GM15510 (cell line): Measurements from ENCODE around the gene CD47.

ENCODE experiments used
- POLR2A ChIP-seq: IDR thresholded peaks from 3 replicates; pipeline ENCODE4 v1.6.1; 2011; ENCODE audit warnings: borderline replicate concordance; ENCODE audit not compliant: insufficient read length; ENCODE audit errors: extremely low read depth

Gene CD47

DNA sequence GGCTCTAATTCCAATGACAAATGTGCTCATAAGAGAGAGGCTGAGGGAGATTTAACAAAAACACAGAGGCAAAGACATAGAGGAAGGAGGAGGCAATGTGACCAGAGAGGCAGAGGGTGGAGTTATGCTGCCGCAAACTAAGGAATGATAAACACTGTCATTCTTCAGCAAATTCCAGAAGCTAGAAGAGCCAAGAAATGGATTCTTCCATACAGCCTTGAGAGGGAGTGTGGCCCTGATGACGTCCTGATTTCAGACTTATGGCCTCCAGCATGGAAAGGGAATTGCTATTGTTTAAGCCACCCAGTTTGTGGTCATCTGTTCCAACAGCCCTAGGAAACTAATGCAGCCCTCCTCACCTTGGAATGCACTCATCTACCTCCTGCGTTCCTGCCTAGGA lies 30.5 kb downstream of the CD47 start:
- no peak for TF ChIP-seq POLR2A

DNA sequence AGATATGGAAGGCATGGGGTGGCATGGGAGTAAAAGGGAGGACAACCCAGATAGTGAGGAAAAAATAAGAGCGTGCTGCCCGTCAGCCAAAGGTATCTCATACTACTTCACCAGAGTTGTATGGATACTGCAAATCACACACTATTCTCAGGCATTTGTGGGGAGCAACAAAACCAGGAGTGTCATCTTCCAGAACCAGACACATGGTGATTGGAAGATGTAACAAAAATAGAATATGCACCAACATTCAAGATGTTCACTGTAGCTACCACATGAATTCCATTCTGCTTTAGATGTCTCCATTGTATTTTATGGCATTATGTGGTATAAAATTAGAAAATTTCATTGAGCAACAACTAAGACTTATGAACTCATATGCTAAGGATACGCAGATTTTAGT lies 34.9 kb downstream of the CD47 start:
- TF ChIP-seq POLR2A: no peak

DNA sequence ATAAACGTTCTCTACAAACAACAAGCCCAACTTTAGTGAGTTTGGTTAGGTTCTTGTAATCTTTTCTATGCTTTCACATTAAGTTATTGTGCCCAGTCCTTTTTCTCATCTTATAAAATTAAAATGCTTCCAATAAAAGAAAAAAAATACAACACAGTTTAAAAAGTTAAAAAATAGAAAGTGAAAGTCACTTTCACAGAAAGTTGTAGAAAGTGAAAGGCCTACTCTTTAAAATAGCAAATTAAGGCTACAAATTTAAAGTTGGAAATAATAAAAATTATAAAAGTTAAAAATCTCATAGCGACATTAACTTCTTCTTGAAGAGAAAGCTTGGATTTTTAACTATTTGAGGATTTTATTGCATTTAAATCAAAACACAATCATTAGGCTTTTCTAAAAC lies 35.9 kb downstream of the CD47 start:
- TF ChIP-seq POLR2A: no peak

DNA sequence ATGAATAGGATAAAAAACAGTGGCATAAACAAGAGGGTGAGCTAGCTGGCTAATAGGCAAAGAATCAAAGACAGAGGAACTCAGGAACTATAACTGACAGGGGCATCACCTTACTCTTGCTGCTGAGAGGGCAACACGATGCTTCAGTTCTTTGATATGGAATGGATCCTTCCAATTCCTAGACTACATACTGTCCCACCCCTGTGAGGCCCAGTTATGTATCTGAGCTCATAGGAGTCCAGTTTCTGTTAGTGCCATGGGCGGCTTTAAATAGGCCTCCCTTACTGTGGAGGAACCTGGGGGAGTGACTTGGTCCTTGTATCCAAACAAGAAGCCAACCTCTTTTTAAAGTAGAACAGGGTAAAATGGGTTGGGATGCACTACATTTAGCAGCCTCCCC lies 37.3 kb downstream of the CD47 start:
- TF ChIP-seq POLR2A: no peak

DNA sequence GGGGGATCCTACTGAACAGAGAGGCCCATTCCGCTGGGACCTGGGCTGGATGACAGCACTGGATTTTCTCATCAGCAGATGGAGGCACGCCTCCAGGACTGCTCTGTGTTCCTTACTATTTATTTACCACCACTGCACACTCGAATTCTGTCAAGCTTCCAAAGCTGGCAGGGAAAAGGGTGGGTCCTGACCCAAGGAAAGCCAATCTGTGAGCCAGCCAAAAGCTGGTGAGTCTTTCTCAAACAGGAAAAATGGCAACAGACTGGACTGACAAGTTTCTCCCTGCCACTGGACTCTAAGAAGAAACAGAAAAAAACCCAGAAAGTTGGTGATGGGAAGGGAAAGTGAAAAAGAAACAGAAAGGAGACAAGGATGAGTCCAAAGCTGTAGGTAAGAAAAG lies 37.8 kb downstream of the CD47 start:
- TF ChIP-seq POLR2A: no peak

DNA sequence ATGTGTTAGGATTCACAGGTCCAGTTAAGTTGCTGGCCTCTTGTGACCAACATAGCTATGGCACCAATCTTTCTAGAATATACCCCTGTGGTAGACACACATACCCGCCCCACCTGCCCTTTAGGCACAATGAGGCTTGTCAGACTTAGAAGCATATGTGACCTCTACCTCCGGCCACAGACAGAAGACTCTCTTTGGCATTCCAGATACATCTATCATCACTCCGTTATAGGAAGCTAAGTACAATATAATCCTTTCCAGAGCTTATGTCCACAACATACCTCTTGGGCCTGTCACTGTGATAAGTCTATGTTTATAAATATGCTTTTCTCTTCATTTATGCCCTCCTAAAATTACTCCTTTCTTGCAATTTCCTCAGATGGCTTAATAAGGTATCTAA lies 39.8 kb downstream of the CD47 start:
- TF ChIP-seq POLR2A: no peak

DNA sequence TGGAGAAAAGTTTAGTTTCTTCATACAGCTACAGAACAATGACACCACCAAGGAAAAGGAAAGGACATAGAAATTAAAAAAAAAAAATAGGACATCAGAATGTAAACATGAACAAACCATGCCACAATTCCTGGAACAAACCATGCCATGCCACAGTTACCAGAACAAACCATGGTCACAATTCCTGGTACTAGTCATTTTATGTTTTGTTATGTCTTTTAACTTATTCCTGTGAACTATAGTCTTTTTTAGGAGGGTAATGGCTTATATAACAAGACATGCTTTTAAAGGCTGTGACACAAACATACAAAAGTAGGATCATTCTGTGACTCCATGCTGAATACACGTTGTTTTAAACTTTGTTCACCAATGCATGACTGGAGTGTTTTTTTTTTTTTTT lies 42.8 kb downstream of the CD47 start:
- no peak for TF ChIP-seq POLR2A

DNA sequence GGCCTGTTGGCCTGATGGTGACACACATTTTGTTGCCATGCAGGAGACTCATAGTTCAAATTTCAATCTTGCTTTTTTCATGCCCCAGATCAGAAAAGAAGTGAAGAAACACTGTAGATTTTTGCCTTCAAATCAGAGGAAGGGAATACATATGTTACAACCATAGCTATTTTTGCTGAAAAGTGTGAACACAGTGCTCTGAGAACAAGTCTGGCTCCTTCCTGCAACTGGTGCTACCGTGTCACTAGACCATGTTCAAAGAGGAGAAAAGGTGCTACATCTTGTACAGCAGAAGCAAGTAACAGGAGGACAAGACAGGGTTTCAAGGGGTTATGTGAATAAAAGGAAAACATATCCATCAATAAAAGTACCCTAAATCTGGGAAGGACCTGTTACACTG lies 44.6 kb downstream of the CD47 start:
- TF ChIP-seq POLR2A: no peak

DNA sequence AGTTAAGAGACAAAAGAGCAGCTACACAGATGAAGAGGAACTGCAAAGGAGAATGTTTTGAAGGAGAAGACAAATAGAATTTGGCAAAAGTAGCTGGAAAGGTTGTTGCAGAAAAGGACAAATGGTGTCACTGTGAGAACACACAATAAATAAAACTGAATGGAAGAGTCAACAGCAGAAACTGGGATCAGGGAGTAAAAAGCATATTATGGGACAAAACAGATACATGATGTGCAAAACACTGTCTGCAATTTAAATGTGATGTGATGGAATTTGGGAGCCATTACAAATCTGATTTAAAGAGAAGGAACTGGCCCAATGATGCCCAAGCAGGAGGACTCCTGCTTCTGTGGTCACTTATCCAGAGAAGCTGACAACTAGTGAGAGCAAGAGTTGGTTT lies 46.1 kb downstream of the CD47 start:
- no peak for TF ChIP-seq POLR2A

DNA sequence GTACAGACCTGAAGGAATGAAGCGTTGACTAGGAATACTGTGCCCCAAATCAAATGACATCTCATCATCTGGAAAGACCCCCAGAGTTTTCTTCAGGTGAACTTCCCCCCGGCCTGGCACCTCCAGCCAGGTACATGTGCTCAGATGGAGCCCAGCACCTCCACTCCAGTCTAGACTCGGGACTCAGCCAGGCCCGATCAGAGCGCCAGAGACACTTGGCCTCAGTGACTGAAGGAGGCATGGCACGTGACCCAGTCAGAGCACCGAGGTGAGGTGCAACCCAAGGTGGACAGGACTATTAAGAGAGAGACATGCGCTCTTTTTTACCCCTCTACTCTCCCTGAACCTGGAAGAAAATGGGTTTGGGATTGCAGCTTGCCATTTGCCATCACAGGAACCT lies 48.5 kb downstream of the CD47 start:
- no peak for TF ChIP-seq POLR2A

DNA sequence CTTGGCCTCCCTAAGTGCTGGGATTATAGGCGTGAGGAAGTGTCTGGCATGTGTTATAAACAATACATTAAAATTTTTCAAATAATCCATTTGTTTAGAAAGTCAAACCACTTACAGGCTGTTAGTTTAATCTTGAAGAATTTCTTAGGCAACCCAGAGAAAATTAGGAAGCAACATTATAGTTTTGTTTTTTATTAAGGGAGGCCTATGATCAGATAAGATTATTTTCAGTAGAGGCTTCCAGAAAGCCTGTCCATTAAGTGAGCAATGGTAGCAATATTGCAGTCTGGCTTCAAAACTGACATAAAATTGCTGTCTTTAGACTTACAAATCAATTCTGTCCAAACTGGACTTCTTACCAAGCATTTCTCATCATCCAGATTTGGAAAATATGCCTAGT lies 49.6 kb downstream of the CD47 start:
- TF ChIP-seq POLR2A: no peak

DNA sequence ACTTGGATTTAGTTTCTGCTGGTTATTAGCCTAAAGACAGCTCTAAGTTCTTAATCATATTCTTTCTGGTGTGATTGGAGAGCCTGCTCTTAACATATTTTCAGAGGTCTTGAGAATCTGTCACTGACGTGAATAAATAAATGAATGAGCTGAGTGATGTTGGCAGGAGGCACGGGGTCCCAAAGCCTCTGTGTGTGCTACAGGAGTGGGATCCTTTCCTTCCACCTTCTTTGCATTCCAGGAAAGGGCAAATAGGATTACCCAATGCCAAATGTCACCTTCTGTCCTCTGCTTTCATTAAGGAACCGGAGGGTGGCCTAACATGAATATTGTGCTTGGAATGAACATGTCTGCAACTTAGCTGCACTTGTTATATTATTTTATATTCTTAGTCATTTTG lies 53.1 kb downstream of the CD47 start:
- no peak for TF ChIP-seq POLR2A

DNA sequence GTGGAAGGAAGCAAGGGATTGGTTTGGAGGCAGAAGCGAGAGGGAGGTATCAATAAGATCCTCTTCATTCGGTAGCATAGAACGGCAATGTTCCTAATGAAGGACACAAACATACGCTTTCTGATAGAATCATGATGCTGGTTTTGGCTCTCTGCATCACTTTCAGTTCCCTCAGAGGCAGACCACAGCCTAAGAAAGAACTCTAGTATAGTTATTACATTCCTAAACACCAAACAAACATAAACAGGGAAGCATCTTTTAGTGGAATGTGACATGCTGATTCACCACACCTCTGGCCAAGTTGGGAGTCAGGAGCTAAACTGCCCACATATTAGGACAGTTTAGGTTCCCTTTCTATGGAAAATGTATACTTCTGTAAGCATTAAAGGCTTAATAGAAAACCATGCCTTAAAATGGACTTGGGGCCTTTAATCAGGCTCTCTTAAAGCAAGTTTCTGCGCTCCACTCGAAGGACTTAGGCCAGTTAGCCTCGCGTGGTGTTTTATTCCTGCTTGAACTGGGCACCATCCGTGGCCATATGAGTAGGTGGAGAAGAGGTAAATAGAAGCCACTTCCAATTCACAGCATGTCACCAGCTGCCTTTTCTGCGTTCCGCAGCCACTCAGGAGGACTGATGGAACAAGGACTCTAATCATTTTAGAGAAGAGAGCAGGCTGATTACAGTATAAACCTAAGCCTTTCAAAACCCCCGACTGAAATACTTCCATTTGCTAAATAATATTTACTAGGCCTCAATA lies 53.7 kb downstream of the CD47 start:
- TF ChIP-seq POLR2A: no peak

DNA sequence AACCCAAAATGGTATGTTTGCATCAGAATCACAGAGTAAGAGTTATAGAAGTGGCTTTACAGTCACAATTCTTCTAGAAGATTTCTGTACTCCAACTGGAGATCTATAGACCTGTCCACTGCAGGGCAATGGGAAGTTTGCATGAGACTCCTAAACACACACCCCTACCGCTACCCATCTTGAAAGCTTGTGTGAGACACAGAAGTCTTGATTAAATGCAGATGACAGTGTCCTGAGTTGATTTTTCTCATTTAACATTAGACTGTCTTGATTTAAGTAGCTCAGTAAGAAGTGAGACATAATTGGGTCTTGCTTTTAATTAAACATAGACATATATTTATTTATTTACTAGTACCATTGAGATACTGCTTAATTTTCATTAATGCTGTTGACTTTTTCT lies 54.4 kb downstream of the CD47 start:
- TF ChIP-seq POLR2A: no peak

DNA sequence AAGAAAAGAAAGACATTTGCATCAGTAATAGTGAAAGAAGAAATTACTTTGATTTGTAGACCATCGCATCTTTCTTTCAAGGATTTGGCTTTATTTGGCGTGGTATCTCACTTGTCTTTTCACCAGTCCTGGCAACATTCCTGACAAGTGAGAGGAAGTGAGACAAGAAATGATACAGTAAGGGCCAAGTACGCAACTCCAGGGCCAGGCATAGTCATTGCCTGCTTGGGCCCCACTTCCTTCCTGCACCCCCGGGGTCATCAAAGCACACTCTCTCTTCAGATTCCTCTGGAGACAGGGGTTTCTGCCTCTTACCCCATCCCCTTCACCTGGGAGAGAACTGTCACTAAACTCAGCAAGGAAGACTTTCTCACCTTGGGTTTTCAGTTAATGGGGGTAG lies 55.1 kb downstream of the CD47 start:
- TF ChIP-seq POLR2A: no peak

DNA sequence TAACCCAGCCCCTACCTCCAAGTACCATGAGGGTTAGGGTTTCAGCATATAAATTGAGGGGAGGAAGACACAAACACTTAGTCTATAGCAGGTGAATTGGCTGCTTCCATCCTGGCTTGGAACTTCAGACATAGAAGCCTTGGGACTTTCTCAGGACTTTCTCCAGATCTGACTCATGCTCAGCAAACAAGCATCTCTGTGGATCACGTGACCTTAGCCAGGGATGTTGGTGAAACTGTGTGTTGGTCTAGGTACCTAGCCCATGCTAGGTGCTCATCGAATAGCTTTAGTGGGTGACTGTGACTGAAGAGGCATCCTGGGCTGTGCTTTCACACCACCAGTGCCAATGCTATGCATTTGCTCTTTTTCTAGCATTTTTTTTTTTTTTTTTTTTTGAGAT lies 58.9 kb downstream of the CD47 start:
- no peak for TF ChIP-seq POLR2A

DNA sequence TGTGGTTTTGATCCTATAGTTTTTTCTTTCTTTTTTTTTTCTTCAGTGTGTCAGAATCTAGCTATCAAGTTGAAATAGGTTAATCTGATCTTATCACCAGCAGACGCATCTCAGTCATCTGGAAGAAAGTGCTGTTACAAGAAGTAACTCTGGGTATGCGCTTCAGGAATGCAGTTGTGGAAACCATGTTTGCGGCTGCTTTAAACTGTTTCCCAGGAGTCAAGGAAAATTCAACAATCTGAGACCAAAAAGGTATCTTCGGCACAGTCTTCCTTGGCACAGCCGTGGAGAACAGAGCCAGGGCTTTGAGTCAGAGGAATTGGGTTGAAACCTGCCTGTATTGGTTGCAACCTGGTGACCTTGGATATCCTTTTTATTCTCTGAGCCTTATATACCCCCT lies 59.9 kb downstream of the CD47 start:
- no peak for TF ChIP-seq POLR2A
